ENCODE results near the gene NANS. TPM values are rescaled to one million over a fixed set of nuclear protein-coding genes. Genes with fewer than 3 reads are reported as not detected.

Gene NANS
- total and polyA plus RNA-seq, 2 of the 13 experiments (the other 11 are each of a cell fraction or from before 2014, with no cell fraction given): 86.9 to 203 TPM

GRCh38 chr9:98046180-98046543, 10.4 kb upstream of the NANS start:
- DNase-seq (ENCODE audit: low spot score): no peak
- ATAC-seq: no peak
- H3K4me3 ChIP-seq (replicated peaks in 1 of 3; ENCODE audit: insufficient read depth in 1 of 3, low read depth in 2 of 3, low read length in 3 of 3): peak overlapping the region; percentile 35 to 48 (median 40); a peak in 5 of 6 replicates
- no peaks in the 10 kb centered on the region for H3K27me3 ChIP-seq (ENCODE audit: control insufficient read depth in 1 of 2, insufficient read depth in 2 of 2, low read length in 2 of 2)
- H3K27ac ChIP-seq (ENCODE audit: extremely low read length, insufficient read depth, low read length): peak overlapping the region; percentile 52
- TF ChIP-seq RELA (CRISPR knock-in tag; IDR thresholded peaks at IDR 0.05) (no peak), MXD3 (CRISPR knock-in tag; IDR thresholded peaks at IDR 0.05) (no peak), ZNF562 (CRISPR knock-in tag; IDR thresholded peaks at IDR 0.05; ENCODE audit: borderline replicate concordance) (no peak), PTBP1 (IDR thresholded peaks at IDR 0.05; ENCODE audit: low read depth, low read length, poor library complexity, severe bottlenecking) (no peak), ATRX (CRISPR knock-in tag; IDR thresholded peaks at IDR 0.05; ENCODE audit: borderline replicate concordance) (no peak), CEBPB (IDR thresholded peaks at IDR 0.05; ENCODE audit: borderline replicate concordance, low read depth, low read length) (no peak), MAFG (CRISPR knock-in tag; IDR thresholded peaks at IDR 0.05) (no peak), ZBTB33 (CRISPR knock-in tag; IDR thresholded peaks at IDR 0.05) (no peak), FOXM1 (CRISPR knock-in tag; IDR thresholded peaks at IDR 0.05) (no peak), ZNF17 (CRISPR knock-in tag; IDR thresholded peaks at IDR 0.05) (no peak), TMF1 (CRISPR knock-in tag; IDR thresholded peaks at IDR 0.05; ENCODE audit: low read depth) (no peak), IKZF4 (CRISPR knock-in tag; IDR thresholded peaks at IDR 0.05; ENCODE audit: borderline replicate concordance, low read depth, not compliant biosample characterization) (no peak), ZFP62 (CRISPR knock-in tag; IDR thresholded peaks at IDR 0.05) (no peak), NFKBIZ (CRISPR knock-in tag; IDR thresholded peaks at IDR 0.05) (no peak), ARNT2 (CRISPR knock-in tag; IDR thresholded peaks at IDR 0.05; ENCODE audit: low read depth) (no peak), ZNF362 (CRISPR knock-in tag; IDR thresholded peaks at IDR 0.05; ENCODE audit: borderline replicate concordance) (no peak), ZNF296 (CRISPR knock-in tag; conservative IDR thresholded peaks at IDR 0.05) (no peak), ZNF598 (CRISPR knock-in tag; IDR thresholded peaks at IDR 0.05; ENCODE audit: borderline replicate concordance) (no peak)
- H3K9me3 ChIP-seq (ENCODE audit: low read length): no peaks in the 10 kb centered on the region
- H2AFZ ChIP-seq (ENCODE audit: low read length): no peak overlapping the region
- in situ Hi-C loops (cut with HindIII; ENCODE audit: extremely low pct_ligation_motif_present, low pct_unique_long_range_greater_than_20kb): no loop called here
- 75% methylated on average over 9 of the region's 9 CpGs for WGBS (ENCODE audit: low lambda C conversion rate)
- no peaks in the 10 kb centered on the region for H4K20me1 ChIP-seq (ENCODE audit: insufficient read depth, low read length)
- H3K79me2 ChIP-seq (ENCODE audit: insufficient read depth, low read length): peaks cover 20% of the 10 kb centered on the region
- FAIRE-seq: no peak
- peak overlapping the region; percentile 43 for H3K4me2 ChIP-seq (ENCODE audit: low read depth, low read length)
- ChIA-PET CTCF (ENCODE audit: low intra/inter-chr PET ratio, low total read pairs) (no interaction called here), POLR2A (interaction anchor here (1.9 to 2.6 kb wide), 3 partner anchors 10 to 12 kb away, joined by 10 to 30 read pairs (median 22); partner anchors contain the start of gene NANS)
- peaks cover 28% of the 10 kb centered on the region for H3K4me1 ChIP-seq (ENCODE audit: insufficient read depth, low read length)
- H3K36me3 ChIP-seq (replicated peaks in 1 of 2; ENCODE audit: control insufficient read depth in 1 of 2, insufficient read depth in 2 of 2, low read length in 2 of 2): no peaks in the 10 kb centered on the region
- no TSS peak for BruUV-seq (replicated peaks)
- intact Hi-C loops (cut with micrococcal nuclease; ENCODE audit: unreplicated experiment): no loop called here
- peak overlapping the region; percentile 64 for H3K9ac ChIP-seq (ENCODE audit: insufficient read depth, low read depth, low read length)

All from HepG2 (cell line).